Measurements from ENCODE around the gene LGALS9.
"Not testable (repeated sequence)": the region's sequence is repeated elsewhere in the genome, so short reads cannot be mapped to it uniquely, and the experiment has no call there.

LGALS9 gene

GRCh38 chr17:27660436-27660835 lies 29.4 kb downstream of the LGALS9 start:
- H3K9me3 ChIP-seq, result no peaks in the 10 kb centered on the region
- peaks cover 0 to 2% of the 10 kb centered on the region in 2 donors for H3K27me3 ChIP-seq
- no peak for DNase-seq
- no peaks in the 10 kb centered on the region for H3K36me3 ChIP-seq
- intact Hi-C loops (cut with DNase I; ENCODE audit: low total_unique reads), result no loop called here
- H3K27ac ChIP-seq, result no peak overlapping the region
- H3K4me1 ChIP-seq, result no peaks in the 10 kb centered on the region
- TF ChIP-seq CTCF (IDR thresholded peaks at IDR 0.05), result no peak
- H3K4me3 ChIP-seq, result no peak overlapping the region

- DNase-seq, result no peak
- no peak overlapping the region for H3K27ac ChIP-seq
- H3K4me1 ChIP-seq, result no peaks in the 10 kb centered on the region
- TF ChIP-seq CTCF (IDR thresholded peaks at IDR 0.05), result no peak
- no peaks in the 10 kb centered on the region for H3K9me3 ChIP-seq
- no peaks in the 10 kb centered on the region for H3K27me3 ChIP-seq
- intact Hi-C loops (cut with DNase I; ENCODE audit: low total_unique reads), result no loop called here
- no peak overlapping the region for H3K4me3 ChIP-seq
- H3K36me3 ChIP-seq, result no peaks in the 10 kb centered on the region
These were observed 33.1 kb downstream of the LGALS9 start for GRCh38 chr17:27663936-27664605.

- no peaks in the 10 kb centered on the region for H3K9me3 ChIP-seq
- no peaks in the 10 kb centered on the region for H3K4me1 ChIP-seq
- intact Hi-C loops (cut with DNase I; ENCODE audit: low total_unique reads), result no loop called here
- no peaks in the 10 kb centered on the region for H3K36me3 ChIP-seq
- no peak overlapping the region for H3K4me3 ChIP-seq
- no peaks in the 10 kb centered on the region for H3K27me3 ChIP-seq
- TF ChIP-seq CTCF (IDR thresholded peaks at IDR 0.05), result no peak
- DNase-seq, result no peak
- H3K27ac ChIP-seq, result no peak overlapping the region
These were observed 33.6 kb downstream of the LGALS9 start for GRCh38 chr17:27664606-27664965.

- TF ChIP-seq CTCF (IDR thresholded peaks at IDR 0.05), result no peak
- H3K9me3 ChIP-seq, result no peaks in the 10 kb centered on the region
- H3K4me3 ChIP-seq, result no peak overlapping the region
- H3K36me3 ChIP-seq, result no peaks in the 10 kb centered on the region
- intact Hi-C loops (cut with DNase I; ENCODE audit: low total_unique reads), result no loop called here
- H3K27ac ChIP-seq, result no peak overlapping the region
- no peak for DNase-seq
- no peaks in the 10 kb centered on the region for H3K4me1 ChIP-seq
- no peaks in the 10 kb centered on the region for H3K27me3 ChIP-seq
These were observed 34.6 kb downstream of the LGALS9 start for GRCh38 chr17:27665549-27665948.

GRCh38 chr17:27666270-27666669 lies 35.3 kb downstream of the LGALS9 start:
- H3K4me3 ChIP-seq; intact Hi-C loops (cut with DNase I; ENCODE audit: low total_unique reads); H3K36me3 ChIP-seq; H3K9me3 ChIP-seq; H3K4me1 ChIP-seq; H3K27ac ChIP-seq; DNase-seq; H3K27me3 ChIP-seq: not testable (repeated sequence)

GRCh38 chr17:27666831-27667560 lies 36.0 kb downstream of the LGALS9 start:
- Histone ChIP-seq H3K4me1 (no peaks in the 10 kb centered on the region), H3K27me3 (no peaks in the 10 kb centered on the region), H3K9me3 (no peaks in the 10 kb centered on the region), H3K27ac (no peak overlapping the region), H3K36me3 (no peaks in the 10 kb centered on the region), H3K4me3 (no peak overlapping the region)
- no peak for TF ChIP-seq CTCF (IDR thresholded peaks at IDR 0.05)
- intact Hi-C loops (cut with DNase I; ENCODE audit: low total_unique reads), result no loop called here
- no peak for DNase-seq
